ENCODE results near the gene CMPK1. TPM values are rescaled to one million over a fixed set of nuclear protein-coding genes. Genes with fewer than 3 reads are reported as not detected.
"Not testable (repeated sequence)": the region's sequence is repeated elsewhere in the genome, so short reads cannot be mapped to it uniquely, and the experiment has no call there.

CMPK1 gene, protein sequence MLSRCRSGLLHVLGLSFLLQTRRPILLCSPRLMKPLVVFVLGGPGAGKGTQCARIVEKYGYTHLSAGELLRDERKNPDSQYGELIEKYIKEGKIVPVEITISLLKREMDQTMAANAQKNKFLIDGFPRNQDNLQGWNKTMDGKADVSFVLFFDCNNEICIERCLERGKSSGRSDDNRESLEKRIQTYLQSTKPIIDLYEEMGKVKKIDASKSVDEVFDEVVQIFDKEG
- 10 to 100 TPM; 68.5 to 86.0 (median 77.7) TPM for polyA plus RNA-seq (ENCODE audit: insufficient read length in 4 of 4)

DNA sequence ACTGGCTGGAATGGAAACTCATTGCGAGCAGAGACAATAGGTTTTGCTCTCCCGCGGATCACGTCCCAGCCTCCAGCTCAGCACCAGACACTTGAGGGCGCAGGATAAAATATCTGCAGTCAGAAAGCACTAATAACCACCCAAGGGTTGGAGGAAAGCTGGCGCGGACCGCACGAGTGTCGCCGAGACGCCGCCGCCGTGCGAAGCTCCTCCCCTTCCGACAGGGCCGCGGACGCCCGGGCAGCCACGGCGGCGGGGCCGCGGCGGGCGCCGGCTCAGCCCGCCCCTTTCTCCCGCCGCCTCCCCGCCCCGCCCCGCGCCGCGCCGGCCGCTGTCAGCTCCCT is at the start of gene CMPK1:
CMPK1 (plus strand) TSS at position 213 of the 344 bp plus-strand sequence. CDS start 156 bp downstream, outside the sequence.
- peak; percentile 56 to 72 (median 64) for DNase-seq (ENCODE audit: low read depth in 4 of 4, low spot score in 3 of 4)

DNA sequence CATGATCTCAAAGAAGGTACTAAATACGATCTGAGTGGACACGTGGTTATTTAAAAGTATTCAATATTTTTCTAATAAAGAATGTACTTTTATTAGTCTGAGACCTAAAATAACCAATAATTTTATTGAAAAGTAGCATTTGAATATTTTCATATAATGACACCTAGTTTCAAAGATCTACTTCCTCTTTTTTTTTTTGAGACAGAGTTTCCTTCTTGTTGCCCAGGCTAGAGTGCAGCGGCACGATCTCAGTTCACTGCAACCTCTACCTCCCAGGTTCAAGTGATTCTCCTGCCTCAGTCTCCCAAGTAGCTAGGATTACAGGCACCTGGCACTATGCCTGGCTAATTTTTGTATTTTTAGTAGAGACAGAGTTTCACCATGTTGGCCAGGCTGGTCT is 45.5 kb upstream of the CMPK1 start:
- DNase-seq (ENCODE audit: low read depth in 4 of 4, low spot score in 3 of 4) = not testable (repeated sequence)

DNA sequence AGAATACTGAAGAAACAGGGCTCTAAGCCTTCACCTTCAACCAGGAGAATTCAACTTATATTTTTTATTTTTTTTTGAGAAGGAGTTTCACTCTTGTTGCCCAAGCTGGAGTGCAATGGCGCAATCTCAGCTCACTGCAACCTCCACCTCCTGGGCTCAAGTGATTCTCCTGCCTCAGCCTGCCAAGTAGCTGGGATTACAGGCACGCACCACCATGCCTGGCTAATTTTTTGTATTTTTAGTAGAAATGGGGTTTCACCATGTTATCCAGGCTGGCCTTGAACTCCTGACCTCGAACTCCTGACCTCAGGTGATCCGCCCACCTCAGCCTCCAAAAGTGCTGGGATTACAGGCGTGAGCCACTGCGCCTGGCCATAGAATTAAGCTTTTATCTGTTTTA is 38.7 kb upstream of the CMPK1 start:
- DNase-seq (ENCODE audit: low read depth in 4 of 4, low spot score in 3 of 4) = not testable (repeated sequence)

DNA sequence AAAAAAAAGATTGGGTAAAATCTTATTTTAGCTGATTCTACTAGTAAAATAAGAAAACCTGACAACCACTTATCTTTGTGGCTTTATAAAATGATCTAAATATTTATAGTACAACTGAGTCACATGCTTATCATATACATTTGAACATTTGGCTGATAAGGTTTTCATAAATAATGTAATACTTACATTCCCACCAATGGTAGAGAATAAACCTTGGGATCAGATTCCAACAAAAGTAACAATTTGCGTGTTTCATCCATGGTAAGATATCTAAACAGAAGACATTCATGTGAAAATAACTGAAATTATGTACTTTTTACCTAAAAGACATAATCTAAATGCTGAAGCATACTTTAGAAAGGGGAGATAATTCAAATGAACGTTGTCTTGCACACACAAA is 38.0 kb upstream of the CMPK1 start:
- no peak for DNase-seq (ENCODE audit: low read depth in 4 of 4, low spot score in 3 of 4)

DNA sequence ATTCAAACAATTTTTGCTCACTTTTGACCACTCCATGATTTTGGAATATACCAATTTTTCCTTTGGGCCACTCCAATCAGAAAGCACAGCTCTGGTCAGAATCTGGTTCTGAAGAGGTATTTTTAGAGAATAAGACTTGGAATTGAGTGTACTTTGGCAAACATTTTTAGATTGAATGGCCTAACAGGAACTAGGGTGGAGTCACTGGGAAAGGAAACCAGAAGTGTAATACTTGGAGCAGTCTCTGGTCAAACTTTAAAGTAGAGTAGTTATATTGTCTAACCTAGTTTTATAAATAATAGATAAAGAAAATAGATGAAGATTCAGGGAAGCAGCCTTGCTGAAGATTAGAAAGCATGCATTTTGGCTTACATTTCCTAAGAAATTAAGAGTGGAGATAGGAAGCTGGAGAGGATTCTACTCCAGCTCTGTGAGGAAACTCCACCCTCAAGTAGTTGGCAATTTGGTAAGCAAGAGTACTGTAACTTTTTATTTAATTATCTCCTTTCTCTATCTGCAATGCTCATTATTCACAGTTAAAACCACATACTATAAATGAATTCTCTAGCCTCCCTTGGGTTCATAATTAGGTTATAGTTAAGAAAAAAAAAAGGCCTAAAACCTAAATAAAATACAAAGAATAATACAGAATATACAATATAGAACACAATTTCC is 35.4 kb upstream of the CMPK1 start:
- no peak for DNase-seq (ENCODE audit: low read depth in 4 of 4, low spot score in 3 of 4)

DNA sequence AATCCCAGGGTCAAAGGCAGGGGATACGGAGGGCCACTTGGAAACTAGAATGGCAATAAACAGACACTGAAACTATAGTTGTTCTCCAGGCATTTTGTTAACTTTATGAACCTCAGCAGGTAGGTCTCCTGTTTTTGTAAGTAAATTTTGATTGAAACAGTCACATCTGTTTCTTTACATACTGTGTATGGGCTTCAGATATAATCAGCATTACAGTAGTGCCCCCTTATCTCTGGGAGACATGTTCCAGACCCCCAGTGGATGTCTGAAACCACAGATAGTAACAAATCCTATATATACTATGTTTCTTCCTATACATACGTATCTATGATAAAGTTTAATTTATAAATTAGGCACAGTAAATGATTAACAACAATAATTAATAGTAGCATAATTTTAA is 31.1 kb upstream of the CMPK1 start:
- no peak for DNase-seq (ENCODE audit: low read depth in 4 of 4, low spot score in 3 of 4)

DNA sequence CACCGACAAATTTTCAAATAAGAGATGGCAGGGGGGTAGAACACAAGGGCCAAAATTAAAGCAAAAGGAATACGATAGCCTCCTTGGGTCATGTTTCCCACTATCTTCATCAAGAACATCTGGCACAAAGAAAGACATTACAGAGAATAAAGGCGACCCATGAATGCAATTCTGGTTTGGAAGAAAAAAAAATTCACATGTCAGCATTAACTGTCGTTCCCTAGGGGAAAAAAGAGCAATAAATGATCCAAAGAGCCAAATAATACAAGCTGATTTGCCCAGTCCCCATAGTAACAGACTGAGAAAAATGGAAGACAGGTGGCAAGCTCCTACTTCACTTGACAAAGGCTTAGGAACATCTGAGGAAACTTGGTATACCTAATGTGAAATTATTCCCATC is 24.2 kb upstream of the CMPK1 start:
- DNase-seq (ENCODE audit: low read depth in 4 of 4, low spot score in 3 of 4) = no peak

DNA sequence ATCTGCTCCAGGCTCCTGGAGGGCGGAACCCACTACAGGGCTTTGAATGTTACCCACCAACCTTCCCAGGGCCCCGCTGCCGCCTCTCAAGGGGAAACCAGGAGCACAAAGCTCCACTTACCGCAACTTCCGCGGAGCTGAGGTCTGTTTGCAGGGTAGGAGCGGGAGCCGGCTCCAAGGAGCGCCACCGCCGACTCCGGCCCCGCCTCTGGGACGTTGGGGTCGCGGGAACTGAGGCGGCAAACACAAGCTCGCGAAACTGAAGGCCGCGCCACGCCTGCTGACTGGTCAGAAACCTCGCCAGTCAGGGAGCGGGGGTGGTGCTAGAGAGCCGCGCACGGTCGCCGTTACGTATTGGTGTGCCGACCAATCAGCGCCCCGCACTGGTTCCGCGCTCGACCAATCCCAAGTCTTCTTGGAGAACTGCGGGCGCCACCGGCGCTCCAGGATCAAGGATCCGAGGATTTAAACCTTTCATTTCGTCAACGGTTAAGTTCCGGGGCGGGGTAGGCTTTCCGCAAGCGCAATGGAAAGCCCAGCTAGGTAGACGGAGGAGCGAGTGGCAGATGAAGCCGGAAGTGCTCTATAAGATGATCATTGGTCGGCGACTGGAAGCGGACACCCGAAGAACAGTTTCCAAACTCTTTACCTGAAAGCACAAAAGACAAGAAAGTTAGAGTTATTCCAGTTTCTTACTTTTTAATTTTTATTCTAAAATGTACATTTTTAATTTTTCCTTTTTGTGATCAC is 19.5 kb upstream of the CMPK1 start, which contains the start of gene STIL:
STIL (minus strand) TSS at position 233 of the 750 bp plus-strand sequence. CDS start 3,828 bp downstream, outside the sequence.
- peak; percentile 98 to 99 (median 99) for DNase-seq (ENCODE audit: low read depth in 4 of 4, low spot score in 3 of 4)

DNA sequence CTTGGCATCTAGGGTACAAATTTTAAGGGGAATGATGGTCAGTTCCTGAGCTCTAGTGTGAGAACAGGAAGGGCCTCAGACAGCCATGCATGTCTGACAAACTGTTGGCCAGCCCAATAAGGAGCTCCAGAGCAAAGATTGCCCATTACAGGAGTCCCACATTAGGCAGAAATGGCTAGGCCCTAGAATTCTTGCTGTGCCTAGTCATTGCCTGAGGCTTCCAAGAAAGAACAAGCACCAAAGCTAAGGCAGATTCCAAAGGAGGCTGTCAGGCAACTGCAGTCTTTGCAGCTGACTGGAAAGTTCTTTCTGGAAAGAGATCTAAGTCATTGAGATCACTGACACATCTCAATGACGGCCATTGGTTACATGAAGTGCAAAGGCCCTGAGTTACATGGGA is 15.7 kb upstream of the CMPK1 start:
- DNase-seq (ENCODE audit: low read depth in 4 of 4, low spot score in 3 of 4) = no peak

DNA sequence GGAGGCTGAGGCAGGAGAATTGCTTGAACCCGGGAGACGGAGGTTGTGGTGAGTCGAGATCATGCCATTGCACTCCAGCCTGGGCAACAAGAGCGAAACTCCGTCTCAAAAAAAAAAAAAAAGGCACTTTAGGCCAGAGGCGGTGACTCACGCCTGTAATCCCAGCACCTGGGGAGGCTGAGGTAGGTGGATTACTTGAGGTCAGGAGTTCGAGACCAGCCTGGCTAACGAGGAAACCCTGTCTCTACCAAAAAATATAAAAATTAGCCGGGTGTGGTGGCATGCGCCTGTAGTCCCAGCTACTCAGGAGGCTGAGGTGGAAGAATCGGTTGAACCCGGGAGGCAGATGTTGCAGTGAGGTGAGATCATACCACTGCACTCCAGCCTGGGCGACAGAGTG is 13.6 kb upstream of the CMPK1 start:
- DNase-seq (ENCODE audit: low read depth in 4 of 4, low spot score in 3 of 4) = not testable (repeated sequence)

DNA sequence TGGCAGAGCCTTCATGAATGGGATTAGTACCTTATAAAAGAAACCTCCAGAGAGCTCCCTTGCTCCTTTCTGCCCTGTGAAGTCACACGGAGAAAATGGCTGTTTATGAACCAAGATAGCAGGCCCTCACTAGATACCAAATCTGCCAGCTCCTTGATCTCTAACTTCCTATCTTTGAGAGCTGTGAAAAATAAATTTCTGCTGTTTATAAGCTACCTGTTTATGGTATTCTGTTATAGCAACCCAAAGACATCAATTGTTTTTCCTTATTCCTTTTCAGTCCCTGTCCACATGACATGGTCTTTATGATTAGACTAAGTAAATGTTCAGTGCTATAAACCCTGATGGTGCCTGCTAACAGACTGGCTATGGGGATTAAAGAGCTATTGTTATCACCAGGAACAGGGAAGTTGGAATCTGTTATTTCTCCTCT is 10.0 kb upstream of the CMPK1 start:
- no peak for DNase-seq (ENCODE audit: low read depth in 4 of 4, low spot score in 3 of 4)

DNA sequence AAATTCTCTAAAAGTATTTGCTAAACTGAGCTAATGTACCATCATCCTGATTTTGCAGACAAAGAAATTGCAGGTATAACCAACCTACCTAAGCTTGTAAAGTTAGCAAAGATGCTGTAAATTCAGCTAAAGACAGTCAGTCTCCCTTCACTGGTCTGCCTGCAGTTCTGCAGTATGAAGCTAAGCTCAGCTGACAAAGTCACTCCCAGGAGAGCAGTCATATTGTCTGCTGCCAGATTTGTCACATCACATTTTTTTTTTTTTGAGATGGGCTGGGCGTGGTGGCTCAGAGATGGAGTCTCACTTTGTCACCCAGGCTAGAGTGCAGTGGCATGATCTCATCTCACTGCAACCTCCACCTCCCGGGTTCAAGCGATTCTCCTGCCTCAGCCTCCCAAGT is 8.9 kb upstream of the CMPK1 start:
- no peak for DNase-seq (ENCODE audit: low read depth in 4 of 4, low spot score in 3 of 4)

DNA sequence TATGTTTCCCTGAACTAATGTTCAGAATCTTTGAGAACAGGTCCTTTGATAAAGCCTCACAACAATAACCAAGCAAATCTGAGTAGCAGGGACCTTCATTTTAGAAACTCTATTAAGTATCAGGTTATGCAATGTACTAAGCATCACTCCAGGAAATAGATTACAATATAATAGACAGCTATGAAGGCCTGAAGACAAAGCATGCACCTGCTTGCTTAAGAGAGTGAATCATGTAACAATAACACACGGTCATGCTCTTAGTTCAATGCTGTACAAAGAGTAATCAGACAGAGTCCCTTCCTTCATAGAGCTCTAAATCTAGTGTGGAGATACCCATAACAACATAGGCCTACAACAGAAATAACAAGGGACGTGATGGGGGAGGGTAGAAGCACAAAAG is 8.1 kb upstream of the CMPK1 start:
- DNase-seq (ENCODE audit: low read depth in 4 of 4, low spot score in 3 of 4) = no peak

DNA sequence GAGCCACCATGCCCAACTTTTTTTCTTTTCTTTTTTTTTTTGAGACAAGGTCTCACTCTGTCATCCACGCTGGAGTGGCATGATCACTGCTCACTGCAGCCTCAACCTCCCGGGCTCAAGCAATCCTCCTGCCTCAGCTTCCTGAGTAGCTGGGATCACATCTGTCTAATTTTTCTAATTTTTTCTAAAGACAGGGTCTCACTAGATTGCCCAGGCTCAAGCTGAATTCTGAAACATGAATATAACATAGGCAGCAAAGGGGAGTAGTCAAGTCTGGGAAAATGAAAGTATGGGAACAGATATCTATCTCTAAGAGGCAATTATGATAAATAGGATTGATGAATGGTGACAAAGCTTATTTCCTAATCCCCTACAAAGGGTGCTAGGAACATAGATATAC is 7.3 kb upstream of the CMPK1 start:
- DNase-seq (ENCODE audit: low read depth in 4 of 4, low spot score in 3 of 4) = no peak

DNA sequence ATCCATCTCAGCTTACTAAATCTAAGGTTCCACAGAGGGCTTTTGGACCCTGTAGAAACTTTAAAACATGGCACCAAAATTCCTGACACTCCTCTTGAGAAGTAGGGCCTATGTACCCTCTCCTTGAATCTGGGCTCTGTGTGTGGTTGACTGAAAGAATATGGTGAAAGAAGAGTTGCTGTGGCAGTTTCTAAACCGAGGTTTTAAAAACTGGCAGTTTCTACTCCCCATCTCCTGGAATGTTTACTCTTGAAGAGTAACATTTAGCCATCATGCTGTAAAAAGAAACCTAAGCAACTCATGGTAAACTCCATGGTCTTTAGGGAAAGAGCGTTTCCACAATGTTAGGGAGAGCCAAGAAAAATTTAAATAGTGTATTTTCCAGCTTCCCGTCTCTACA is 4.6 kb upstream of the CMPK1 start:
- DNase-seq (ENCODE audit: low read depth in 4 of 4, low spot score in 3 of 4) = no peak

DNA sequence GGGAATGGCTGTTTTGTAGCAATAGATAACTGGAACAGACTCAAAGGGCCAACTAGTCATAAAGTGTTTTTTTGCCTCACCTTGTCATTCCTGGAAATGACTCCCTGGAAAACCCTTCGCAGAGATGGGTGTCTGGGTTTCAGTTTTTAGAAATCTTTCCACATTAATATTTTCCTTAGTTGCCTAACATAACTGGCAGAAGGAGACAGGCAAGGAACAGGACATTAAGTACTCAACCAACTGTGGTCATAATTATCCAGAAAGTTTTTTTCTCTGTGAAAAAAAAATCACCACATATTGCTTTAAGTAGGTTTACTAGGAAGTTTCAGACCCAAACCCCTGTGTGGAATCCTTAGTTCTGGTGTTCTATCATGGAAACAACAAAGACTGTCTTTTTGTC is 3.4 kb upstream of the CMPK1 start:
- no peak for DNase-seq (ENCODE audit: low read depth in 4 of 4, low spot score in 3 of 4)

DNA sequence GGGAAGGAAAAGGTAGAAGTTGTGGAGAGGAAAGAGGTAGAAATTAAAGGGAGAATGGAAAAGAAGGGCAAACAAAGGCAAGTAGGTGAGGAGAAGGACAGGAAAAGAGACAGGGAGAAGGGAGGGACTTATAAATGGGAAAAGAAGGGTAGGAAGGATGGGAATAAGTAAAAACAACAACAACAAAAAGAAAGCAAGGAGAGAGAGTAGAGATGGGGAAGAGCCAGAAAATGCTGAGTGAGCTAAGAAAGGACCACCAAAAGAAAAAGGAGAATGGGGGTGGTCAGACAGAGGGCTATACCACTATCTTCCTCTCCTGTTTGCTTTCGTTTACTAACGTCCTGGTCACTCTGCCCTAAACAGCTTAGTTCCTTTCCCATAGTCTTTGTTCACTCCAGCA is 1.7 kb upstream of the CMPK1 start:
- DNase-seq (ENCODE audit: low read depth in 4 of 4, low spot score in 3 of 4) = no peak

DNA sequence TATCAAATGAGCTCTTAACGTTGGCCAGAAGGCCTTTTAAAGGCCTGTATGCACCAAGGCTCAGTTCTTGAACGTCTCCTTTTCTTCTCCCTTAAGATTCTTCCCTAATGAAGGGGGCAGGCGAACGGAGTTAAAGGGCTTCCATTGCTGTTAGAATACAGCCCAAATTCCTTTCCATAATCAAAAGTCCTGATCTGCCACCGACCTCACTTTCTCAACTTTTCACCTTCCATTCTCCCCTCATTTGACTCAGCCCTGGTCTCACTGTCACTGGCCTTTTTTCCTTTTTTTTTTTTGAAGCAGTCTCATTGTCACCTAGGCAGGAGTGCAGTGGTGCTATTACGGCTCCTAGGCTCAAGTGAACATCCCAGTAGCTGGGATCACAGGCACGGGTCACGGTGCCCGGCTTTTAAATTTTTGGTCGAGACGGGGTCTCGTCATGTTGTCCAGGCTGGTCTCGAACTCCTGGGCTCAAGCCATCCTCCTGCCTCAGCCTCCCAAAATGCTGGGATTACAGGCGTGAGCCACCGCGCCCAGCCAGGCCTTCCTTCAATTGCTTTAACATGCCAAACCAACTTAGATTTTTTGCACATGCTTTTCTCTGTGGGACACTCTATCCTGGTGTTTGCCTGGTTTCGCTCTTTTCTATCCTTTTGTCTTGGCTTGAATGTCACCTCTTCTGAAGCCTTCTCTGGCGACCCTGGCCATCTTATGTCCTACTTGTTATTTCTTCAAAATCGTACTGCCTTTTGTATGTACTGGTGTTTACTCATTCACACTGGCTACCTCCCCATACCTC is 612 bp upstream of the CMPK1 start:
- DNase-seq (ENCODE audit: low read depth in 4 of 4, low spot score in 3 of 4) = no peak

DNA sequence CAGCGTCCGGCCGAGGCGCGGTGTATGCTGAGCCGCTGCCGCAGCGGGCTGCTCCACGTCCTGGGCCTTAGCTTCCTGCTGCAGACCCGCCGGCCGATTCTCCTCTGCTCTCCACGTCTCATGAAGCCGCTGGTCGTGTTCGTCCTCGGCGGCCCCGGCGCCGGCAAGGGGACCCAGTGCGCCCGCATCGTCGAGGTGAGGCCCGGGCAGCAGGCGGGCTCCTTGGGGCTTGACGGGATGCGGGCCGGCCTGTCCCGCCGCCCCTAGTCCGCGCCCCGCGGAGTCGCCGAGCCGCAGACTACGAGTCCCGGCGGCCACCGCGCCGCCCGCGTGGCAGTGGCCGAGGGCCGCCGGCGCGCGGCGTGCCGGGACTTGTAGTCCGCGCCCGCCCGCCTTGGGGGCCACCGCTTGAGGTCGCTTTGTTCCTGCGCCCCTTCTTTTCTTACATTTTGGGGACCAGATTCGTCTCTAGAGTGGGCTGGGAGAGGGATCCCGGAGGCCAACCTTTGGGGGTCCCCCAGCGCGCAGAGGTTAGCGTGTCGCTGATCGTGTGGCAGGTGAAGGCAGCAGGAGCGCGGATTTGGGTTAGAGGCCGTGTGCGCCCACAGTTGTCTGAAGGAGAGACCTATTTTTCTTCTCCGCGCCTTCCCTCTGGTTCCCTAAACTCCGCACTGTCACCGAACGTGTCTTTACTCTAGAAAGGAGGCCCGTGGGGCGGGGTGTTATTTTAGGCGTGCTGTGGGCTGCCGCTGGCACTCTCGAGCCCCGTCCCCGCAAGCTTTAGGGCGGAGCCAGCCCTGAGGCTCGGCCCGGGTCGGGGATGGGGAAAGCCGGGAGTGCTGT is 553 bp downstream of the CMPK1 start:
- peak; percentile 66 to 79 (median 74) for DNase-seq (ENCODE audit: low read depth in 4 of 4, low spot score in 3 of 4)
